ENCODE measurements around the gene EXOC6. TPM values are rescaled to one million over a fixed set of nuclear protein-coding genes. Genes with fewer than 3 reads are reported as not detected.
"Not testable (repeated sequence)": the region's sequence is repeated elsewhere in the genome, so short reads cannot be mapped to it uniquely, and the experiment has no call there.

EXOC6 gene
- total RNA-seq, 1 donor from 2014 or later, result 14.2 TPM

DNA sequence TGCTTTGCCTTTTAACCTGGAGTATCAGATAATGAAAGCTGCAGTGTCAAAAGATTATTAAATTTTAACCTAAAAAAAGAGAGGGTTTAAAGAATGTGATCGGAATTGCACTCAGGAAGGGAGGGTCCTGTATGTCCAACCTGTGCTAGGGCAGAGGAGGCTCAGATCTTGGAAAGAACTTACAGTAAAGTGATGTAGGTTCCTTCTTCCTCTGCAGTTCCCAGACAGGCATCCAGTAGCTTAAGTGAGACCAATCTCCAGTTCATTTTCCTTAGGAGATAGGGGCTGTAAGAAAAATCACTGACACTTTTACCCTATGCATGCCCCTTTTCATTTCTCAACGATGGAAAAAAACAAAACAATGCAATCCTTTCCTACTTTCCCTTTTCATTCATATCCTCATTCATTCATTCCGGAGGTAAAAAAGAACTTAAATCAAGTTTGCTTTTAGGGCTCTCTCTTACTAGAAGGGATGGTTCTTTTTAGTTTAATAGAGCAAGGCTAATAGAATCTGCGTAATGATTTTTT is 28.3 kb downstream of the EXOC6 start:
- Mint-ChIP-seq H3K9me3 (no peaks in the 10 kb centered on the region), H3K27me3 (peaks cover 3% of the 10 kb centered on the region), H3K27ac (no peak overlapping the region), H3K4me1 (peaks cover 11% of the 10 kb centered on the region), H3K4me3 (peak overlapping the region; percentile 35), H3K36me3 (ENCODE audit: low read depth) (no peaks in the 10 kb centered on the region)
- intact Hi-C loops (cut with micrococcal nuclease), result no loop called here
- DNase-seq, result no peak

DNA sequence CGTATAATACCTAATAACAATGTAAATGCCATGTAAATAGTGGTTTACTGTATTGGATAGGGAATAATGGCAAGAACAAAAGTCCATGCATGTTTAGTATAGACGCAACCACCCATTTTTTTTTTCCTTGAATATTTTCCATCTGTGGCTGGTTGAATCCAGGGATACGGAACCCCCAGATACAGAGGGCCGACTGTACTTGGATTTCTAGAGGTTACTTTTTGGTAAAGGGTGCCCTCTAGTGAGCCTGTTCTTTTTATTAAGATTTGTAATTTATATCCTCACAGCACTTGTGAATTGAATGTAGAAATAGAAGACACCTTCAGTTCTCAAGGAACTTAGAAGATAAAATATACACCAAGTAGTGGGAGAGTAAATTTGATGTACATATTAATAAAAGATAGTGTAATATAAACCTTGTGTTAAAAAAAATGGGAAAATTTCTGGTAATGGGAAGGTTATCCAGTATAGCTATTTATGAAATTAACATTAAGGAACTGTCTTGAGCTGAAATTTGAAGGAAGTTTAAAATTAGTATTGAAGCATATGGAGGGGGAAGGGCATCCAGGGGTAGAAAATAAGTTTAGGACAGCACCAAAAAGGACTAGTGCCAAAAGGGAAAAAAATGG is 32.0 kb downstream of the EXOC6 start:
- H3K9me3 Mint-ChIP-seq, result no peaks in the 10 kb centered on the region

DNA sequence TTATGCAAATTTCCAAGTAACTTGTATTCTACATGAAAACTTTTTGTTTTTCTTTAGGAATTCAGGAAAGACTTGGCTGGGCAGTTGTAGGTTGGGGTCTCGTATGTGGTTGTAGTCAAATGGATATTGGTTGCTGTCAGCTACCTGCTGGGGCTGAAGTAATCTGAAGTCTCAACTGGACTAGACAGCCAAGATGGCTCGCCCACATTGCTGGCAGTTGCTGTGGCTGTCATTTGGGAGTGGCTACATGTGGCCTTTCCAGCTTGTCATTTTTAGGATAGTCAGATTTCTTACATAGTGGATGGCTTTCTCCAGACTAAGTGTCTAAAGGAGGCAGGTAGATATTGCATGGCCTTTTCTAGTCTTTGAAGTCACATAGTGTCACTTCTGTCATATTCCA is 32.6 kb downstream of the EXOC6 start:
- Mint-ChIP-seq H3K4me3 (no peak overlapping the region), H3K27me3 (peaks cover 3% of the 10 kb centered on the region), H3K27ac (no peak overlapping the region), H3K36me3 (ENCODE audit: low read depth) (no peaks in the 10 kb centered on the region), H3K9me3 (no peaks in the 10 kb centered on the region), H3K4me1 (peaks cover 8% of the 10 kb centered on the region)
- intact Hi-C loops (cut with micrococcal nuclease), result loop anchor here (1.0 to 10.0 kb wide), 2 partner anchors 38 to 474 kb away; no protein-coding TSS in a partner anchor
- DNase-seq, result no peak

More for the DNA sequence above, 32.0 kb downstream of the EXOC6 start:
- Mint-ChIP-seq H3K4me3 (no peak overlapping the region), H3K36me3 (ENCODE audit: low read depth) (no peaks in the 10 kb centered on the region), H3K4me1 (peaks cover 8% of the 10 kb centered on the region), H3K27me3 (peaks cover 3% of the 10 kb centered on the region), H3K27ac (no peak overlapping the region)
- DNase-seq, result peak; percentile 63
- intact Hi-C loops (cut with micrococcal nuclease), result loop anchor here (1.0 to 10.0 kb wide), 2 partner anchors 37 to 474 kb away; no protein-coding TSS in a partner anchor

DNA sequence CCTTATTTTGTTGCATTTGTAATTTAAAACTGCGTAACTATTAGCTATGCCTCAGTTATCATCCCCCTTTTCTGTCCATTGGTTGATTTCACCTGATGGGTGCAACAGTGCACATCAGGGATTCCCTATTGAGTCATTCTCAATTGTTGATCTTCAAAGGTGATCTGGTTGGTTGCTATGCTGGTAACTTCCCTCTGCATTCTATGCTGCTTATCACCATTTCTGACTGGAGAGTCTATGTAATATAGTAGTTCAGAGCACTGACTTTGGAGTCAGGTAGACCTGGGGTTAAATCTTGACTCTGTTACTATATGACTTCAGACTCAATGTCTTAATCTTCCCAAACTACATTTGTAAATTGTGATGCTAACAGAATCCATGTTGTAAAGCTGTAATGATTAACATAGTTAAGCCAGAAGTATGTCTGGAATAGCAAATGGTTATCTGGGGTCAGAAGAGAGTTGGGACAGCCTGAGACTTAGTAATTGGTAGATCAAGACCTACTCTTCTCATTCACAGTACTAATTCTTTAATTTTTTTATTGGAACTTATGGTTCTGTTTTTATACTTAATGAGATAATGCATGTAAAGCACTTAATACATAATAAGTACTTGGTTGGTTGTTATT is 38.1 kb downstream of the EXOC6 start:
- Mint-ChIP-seq H3K4me3 (no peak overlapping the region), H3K9me3 (no peaks in the 10 kb centered on the region), H3K27me3 (peaks cover 2% of the 10 kb centered on the region), H3K36me3 (ENCODE audit: low read depth) (no peaks in the 10 kb centered on the region), H3K27ac (no peak overlapping the region), H3K4me1 (peaks cover 2% of the 10 kb centered on the region)
- intact Hi-C loops (cut with micrococcal nuclease), result loop anchor here (10.0 kb wide), 1 partner anchor 468 kb away; no protein-coding TSS in a partner anchor
- no peak for DNase-seq

DNA sequence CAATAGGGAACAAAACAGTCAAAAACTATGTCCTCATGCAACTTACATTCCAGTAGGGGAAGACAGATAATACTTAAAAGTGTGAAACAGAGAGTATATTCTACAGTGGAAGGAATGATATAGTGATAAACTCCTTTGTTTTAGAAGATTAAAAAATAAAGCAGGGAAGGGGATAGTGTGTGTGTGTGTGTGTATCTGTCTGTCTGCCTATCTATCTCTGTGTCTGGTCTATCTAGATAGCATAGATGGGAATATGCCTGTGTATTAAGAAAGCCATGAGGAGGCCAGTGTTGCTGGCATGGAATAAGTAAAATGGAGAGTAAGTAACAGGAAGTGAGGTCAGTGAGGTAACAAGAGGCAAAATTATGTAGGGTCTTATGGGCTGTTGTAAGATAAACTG is 42.2 kb downstream of the EXOC6 start:
- Mint-ChIP-seq H3K27ac (no peak overlapping the region), H3K4me1 (peaks cover 2% of the 10 kb centered on the region), H3K4me3 (no peak overlapping the region), H3K27me3 (peaks cover 2% of the 10 kb centered on the region), H3K36me3 (ENCODE audit: low read depth) (peaks cover 2% of the 10 kb centered on the region), H3K9me3 (no peaks in the 10 kb centered on the region)
- intact Hi-C loops (cut with micrococcal nuclease), result no loop called here
- no peak for DNase-seq

DNA sequence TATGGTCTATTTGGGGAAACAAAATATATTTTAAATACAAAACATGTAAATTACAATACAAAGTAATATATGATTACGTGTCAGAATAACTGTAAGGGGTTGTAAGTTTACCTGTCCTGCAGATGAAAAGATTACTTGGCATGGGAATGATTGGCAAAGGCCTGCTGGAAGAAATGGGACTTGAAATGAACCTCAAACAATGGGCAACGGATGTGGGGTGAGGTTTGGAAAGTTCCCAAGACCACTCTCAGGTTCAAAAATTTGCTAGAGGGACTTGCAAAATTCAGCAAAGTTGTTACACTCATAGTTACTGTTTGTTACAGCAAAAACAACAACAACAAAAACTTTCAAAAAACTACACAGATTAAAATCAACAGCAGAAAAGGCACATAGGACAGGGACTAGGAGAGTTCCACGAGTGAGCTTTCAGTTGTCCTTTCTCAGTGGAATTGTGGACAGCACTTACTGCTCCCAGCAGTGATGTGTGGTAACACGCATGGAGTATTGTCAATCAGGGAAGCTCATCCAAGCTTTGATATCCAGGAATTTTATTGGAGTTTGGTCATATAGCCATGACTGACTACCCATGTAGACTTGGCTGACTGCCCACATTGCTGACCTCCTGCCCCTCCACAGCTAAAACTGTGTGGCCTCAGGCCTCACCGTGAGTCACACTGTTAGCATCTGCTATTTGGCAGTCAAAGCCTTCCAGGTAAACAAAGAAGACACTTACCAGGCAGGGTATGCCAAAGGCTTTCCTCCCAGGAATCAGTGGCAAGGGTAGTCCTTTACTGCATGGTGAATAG is 43.8 kb downstream of the EXOC6 start:
- intact Hi-C loops (cut with micrococcal nuclease), result no loop called here
- Mint-ChIP-seq H3K27ac (no peak overlapping the region), H3K4me1 (no peaks in the 10 kb centered on the region), H3K4me3 (no peak overlapping the region), H3K9me3 (no peaks in the 10 kb centered on the region), H3K27me3 (no peaks in the 10 kb centered on the region), H3K36me3 (ENCODE audit: low read depth) (peaks cover 2% of the 10 kb centered on the region)
- no peak for DNase-seq

DNA sequence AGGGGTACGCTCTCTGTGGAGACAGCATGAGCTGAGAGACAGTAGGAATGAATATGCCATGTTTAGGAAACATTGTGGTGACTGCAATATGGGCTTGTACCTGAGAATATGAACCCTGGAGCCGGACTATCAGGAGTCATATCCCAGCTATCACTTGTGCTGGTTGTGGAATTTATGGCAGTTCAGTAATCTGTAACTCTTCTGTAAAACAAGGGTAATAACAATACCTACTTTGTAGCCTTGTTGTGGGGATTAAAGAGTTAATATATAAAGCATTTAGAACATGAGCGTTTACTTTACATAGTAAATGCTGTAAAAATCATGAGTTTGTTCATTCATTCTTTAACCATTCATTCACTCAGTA is 44.4 kb downstream of the EXOC6 start:
- peaks cover 4% of the 10 kb centered on the region for H3K36me3 Mint-ChIP-seq (ENCODE audit: low read depth)
- no peak overlapping the region for H3K27ac Mint-ChIP-seq
- no peaks in the 10 kb centered on the region for H3K27me3 Mint-ChIP-seq
- H3K4me3 Mint-ChIP-seq, result no peak overlapping the region
- DNase-seq, result no peak
- no peaks in the 10 kb centered on the region for H3K9me3 Mint-ChIP-seq
- H3K4me1 Mint-ChIP-seq, result no peaks in the 10 kb centered on the region
- intact Hi-C loops (cut with micrococcal nuclease), result no loop called here

DNA sequence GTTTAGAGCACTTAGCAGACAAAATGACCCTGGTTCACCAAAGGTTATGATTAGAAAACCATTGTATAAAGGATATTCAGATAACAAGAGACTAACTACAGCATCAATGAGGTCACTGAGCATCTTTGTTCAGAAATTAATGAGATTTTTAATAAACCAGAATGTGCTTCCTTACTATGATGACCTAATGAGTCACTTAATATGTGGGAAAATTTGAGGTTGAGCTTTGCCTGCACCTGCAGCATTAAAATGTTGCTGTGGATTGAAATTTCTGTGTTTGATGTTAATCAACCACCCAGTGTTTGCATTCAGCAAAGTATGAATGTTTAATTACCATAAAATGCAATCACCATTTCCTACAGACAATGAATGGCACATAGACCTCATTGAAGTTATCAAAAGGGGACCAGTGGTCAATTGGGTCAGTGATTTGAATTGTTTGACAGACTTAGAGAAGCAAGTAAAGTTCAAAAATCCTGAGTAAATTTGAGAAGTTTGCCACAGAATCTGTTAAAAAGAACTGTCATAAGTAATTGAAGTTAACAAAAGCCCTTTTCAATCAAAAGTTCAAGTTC is 45.8 kb downstream of the EXOC6 start:
- Mint-ChIP-seq H3K9me3 (no peaks in the 10 kb centered on the region), H3K27ac (no peak overlapping the region), H3K4me1 (no peaks in the 10 kb centered on the region), H3K27me3 (no peaks in the 10 kb centered on the region), H3K36me3 (ENCODE audit: low read depth) (peaks cover 6% of the 10 kb centered on the region), H3K4me3 (no peak overlapping the region)
- intact Hi-C loops (cut with micrococcal nuclease), result no loop called here
- DNase-seq, result no peak

DNA sequence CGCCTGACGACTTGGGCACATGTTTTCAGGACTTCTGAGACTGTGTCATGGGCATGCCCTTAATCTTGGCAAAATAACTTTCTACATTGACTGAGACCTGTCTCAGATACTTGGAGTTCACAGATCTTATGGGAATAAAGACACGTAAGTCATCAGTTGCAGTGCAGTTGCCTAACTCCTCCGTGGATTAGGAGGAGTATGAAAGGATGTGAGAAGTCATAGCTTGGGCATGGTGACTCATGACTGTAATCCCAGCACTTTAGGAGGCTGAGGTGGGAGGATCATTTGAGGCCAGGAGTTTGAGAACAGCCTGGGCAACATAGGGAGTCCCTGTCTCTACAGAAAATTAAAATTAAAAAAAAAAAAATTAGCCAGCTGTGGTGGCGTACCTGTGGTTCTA is 49.6 kb downstream of the EXOC6 start:
- H3K9me3 Mint-ChIP-seq, result no peaks in the 10 kb centered on the region
- H3K27me3 Mint-ChIP-seq, result no peaks in the 10 kb centered on the region
- no peak for DNase-seq
- intact Hi-C loops (cut with micrococcal nuclease), result no loop called here
- H3K4me1 Mint-ChIP-seq, result peaks cover 14% of the 10 kb centered on the region
- peaks cover 8% of the 10 kb centered on the region for H3K36me3 Mint-ChIP-seq (ENCODE audit: low read depth)
- no peak overlapping the region for H3K4me3 Mint-ChIP-seq
- no peak overlapping the region for H3K27ac Mint-ChIP-seq

DNA sequence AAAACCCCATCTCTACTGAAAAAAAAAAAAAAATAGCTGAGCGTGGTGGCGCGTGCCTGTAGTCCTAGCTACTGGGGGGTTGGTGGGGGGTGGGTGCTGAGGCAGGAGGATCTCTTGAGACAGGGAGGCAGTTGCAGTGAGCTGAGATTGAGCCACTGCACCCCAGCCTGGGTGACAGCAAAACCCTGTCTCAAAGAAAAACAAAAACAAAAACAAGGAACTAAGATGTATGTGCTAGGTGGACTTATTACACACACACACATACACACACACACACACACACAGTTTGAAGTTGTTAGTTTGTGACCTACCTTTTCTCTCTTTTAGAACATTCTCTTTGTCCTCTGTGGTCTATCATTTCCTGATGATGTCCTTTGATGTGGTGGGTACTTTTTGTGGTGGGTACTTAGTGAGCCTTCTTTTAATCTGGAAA is 53.5 kb downstream of the EXOC6 start:
- H3K27ac Mint-ChIP-seq, result peak overlapping the region; percentile 69

DNA sequence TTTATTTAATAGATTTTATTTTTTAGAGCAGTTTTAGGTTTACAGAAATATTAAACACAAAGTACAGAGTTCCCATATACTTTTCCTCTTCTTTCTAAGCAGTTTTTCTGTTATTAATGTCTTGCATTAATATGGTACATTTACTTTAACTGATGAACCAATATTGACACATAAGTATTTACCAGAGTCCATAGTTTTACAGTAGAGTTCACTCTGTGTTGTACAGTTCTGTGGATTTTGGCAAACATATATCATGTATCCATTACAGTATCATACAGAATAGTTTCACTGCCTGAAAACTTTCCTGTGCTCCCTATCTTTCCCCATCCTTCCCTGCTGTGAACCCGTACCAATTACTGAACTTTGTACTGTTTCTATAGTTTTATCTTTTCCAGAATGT is 55.3 kb downstream of the EXOC6 start:
- Mint-ChIP-seq H3K27ac (no peak overlapping the region), H3K9me3 (no peaks in the 10 kb centered on the region), H3K36me3 (ENCODE audit: low read depth) (peaks cover 20% of the 10 kb centered on the region), H3K4me1 (peaks cover 14% of the 10 kb centered on the region), H3K4me3 (no peak overlapping the region), H3K27me3 (no peaks in the 10 kb centered on the region)
- no peak for DNase-seq
- intact Hi-C loops (cut with micrococcal nuclease), result no loop called here

More for the DNA sequence above, 53.5 kb downstream of the EXOC6 start:
- intact Hi-C loops (cut with micrococcal nuclease), result no loop called here
- peak overlapping the region; percentile 50 for H3K4me3 Mint-ChIP-seq
- H3K27me3 Mint-ChIP-seq, result no peaks in the 10 kb centered on the region
- no peaks in the 10 kb centered on the region for H3K9me3 Mint-ChIP-seq
- peaks cover 14% of the 10 kb centered on the region for H3K4me1 Mint-ChIP-seq
- peak; percentile 81 for DNase-seq
- peaks cover 14% of the 10 kb centered on the region for H3K36me3 Mint-ChIP-seq (ENCODE audit: low read depth)

DNA sequence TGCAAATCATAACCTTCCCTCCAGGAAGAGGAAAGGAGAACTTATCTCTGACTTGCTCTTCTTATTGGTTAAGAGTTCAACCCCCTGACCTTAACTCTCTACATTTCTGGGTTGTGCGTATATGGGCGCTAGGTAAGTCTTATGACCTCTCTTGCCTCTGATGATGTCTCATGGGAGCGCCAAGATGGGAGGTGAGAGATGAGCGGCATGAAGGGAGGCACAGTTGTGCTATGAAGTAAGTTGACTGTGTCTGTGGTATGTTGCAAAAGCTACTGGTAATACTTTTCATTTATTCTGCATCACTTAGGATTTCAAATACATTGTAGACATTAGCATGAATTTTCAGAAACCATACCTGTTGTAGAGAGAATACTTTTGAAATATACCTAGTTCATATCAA is 59.0 kb downstream of the EXOC6 start:
- no peak for DNase-seq
- intact Hi-C loops (cut with micrococcal nuclease), result no loop called here
- no peak overlapping the region for H3K27ac Mint-ChIP-seq
- peaks cover 16% of the 10 kb centered on the region for H3K36me3 Mint-ChIP-seq (ENCODE audit: low read depth)
- no peak overlapping the region for H3K4me3 Mint-ChIP-seq
- peaks cover 5% of the 10 kb centered on the region for H3K4me1 Mint-ChIP-seq
- no peaks in the 10 kb centered on the region for H3K27me3 Mint-ChIP-seq
- no peaks in the 10 kb centered on the region for H3K9me3 Mint-ChIP-seq

DNA sequence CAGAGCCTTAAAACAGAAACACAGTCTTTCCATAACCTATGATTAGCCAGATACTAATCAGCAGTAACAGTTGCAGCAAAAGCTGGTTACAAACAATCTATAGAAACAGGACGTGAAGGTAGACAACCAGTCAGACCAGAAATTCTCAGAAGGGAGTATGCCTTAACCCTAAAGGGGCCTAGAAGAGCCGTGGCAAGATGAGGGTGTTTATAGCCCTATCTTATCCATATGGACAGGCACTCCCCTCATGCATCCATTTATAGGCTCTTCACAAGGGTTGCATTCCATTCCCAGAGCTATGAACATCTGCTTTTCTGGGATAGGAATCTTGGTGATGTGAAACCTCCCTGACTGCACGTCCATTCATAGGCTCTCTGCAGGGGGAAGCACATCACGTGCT is 64.3 kb downstream of the EXOC6 start:
- intact Hi-C loops (cut with micrococcal nuclease); H3K27ac Mint-ChIP-seq; H3K4me1 Mint-ChIP-seq; H3K36me3 Mint-ChIP-seq (ENCODE audit: low read depth); DNase-seq; H3K9me3 Mint-ChIP-seq; H3K27me3 Mint-ChIP-seq; H3K4me3 Mint-ChIP-seq: not testable (repeated sequence)

DNA sequence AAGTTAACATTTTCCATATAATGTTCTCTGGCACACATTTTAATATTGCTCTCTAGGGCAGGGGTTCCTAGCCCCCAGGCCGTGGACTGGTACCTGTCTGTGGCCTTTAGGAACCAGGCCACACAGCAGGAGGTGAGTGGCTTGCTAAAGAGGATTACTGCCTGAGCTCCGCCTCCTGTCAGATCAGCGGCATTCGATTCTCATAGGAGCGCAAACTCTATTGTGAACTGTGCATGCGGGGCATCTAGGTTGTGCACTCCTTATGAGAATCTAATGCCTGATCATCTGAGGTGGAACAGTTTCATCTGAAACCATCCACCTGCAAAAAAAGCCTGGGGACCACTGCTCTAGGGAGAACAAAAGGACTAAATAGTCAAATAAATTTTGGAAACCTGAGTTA is 65.7 kb downstream of the EXOC6 start:
- no peaks in the 10 kb centered on the region for H3K9me3 Mint-ChIP-seq
- no peak for DNase-seq
- no peak overlapping the region for H3K27ac Mint-ChIP-seq
- no peak overlapping the region for H3K4me3 Mint-ChIP-seq
- no peaks in the 10 kb centered on the region for H3K27me3 Mint-ChIP-seq
- H3K36me3 Mint-ChIP-seq (ENCODE audit: low read depth), result no peaks in the 10 kb centered on the region
- intact Hi-C loops (cut with micrococcal nuclease), result no loop called here
- H3K4me1 Mint-ChIP-seq, result no peaks in the 10 kb centered on the region

All from activated CD4-positive, alpha-beta T cell treated with anti-CD3 and anti-CD28 coated beads, Interleukin-2, amount 10 ng/mL, durations not matched to agents 24 days and 14 days (primary cell).